T-helper 1 cell treated with Interleukin-12 subunit alpha and Interleukin-12 subunit beta and Interleukin-4 antibody, amounts not matched to agents 30 ng/mL and 1 ng/mL, for 36 hours (primary cell): ENCODE measurements around the gene ZMIZ2. TPM values are rescaled to one million over a fixed set of nuclear protein-coding genes. Genes with fewer than 3 reads are reported as not detected.
"Not testable (repeated sequence)": the region's sequence is repeated elsewhere in the genome, so short reads cannot be mapped to it uniquely, and the experiment has no call there.

Source experiments
- intact Hi-C: fragments of 100-400 bp; cut with micrococcal nuclease; formaldehyde crosslinking; loops from one replicate; pipeline ENCODE4 v1.15.1; 2024
- total RNA-seq: library from RNA; stranded (reverse); gene quantifications from 2 replicates; pipeline ENCODE4 v1.2.3, GENCODE V29; 2022

Gene ZMIZ2
- total RNA-seq, 1 donor from 2014 or later = 230 TPM

DNA sequence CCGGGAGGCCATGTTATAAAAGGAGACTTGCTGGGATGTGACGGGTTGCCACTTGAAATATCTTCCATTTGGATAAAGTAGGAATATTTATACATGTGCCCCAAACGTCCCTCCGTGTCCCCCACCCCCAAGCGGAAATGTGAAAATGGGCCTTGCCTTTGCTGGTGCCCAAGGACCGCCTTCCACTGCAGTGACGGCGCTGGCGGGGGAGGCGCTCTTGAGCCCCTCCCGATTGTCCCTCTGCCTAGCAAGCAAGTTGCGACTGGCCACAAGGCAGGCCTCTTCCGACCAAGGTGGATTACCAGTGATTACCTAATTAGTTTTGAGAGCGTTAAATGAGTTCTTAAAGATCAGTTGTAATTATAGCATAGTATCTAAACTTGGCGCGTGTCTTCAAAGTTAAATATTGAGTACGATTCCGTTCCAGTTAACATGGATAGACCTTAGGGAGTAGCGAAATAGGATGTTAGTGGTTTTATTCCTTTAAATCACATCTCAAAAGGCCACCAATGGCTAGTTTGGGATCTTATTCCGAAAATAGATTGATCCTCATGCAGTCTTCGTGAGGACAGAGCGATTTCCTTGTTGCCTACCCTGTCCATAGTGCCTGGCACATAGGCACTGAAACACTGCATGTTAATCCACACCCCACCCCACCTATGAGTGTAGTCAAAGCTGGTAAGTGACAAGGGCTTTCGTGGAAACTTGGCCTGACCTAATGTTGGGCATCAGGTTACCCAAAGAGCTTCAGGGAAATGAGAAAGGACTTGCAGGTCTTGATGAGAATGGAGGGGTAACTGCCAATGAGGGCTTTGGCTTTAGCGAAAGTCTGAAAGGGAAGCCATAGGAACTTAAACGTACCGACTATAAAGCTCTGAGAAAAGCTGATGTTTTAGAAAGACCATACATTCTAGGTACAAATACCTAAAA, 48.9 kb downstream of the ZMIZ2 start:
- intact Hi-C loops = loop anchor here (1.0 to 5.0 kb wide), 10 partner anchors 50 to 779 kb away; partner anchors contain the start of genes MYO1G and PURB

GRCh38 chr7:44798649-44799305, 50.1 kb downstream of the ZMIZ2 start:
- intact Hi-C loops = loop anchor here (5.0 kb wide), 1 partner anchor 91 kb away; no protein-coding TSS in a partner anchor

- intact Hi-C loops = loop anchor here (5.0 kb wide), 1 partner anchor 93 kb away; no protein-coding TSS in a partner anchor
These were observed 51.3 kb downstream of the ZMIZ2 start for GRCh38 chr7:44799939-44800338.

DNA sequence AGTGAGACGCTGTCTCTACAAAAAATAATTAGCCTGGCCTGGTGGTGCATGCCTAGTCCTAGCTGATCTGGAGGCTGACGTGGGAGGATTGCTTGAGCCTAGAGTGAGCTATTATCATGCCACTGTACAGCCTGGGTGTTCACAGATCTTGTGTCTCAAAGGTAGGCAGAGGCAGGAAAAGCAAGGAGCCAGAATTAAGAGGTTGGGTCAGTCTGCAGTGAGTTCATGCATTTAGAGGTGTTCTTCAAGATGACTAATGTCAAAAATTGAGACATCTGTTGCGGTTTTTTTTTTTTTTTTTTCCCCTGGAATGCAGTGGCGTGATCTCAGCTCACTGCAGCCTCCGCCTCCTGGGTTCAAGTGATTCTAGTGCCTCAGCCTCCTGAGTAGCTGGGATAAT, 53.2 kb downstream of the ZMIZ2 start:
- intact Hi-C loops = no loop called here

- intact Hi-C loops = no loop called here
These were observed 53.9 kb downstream of the ZMIZ2 start for GRCh38 chr7:44802418-44803025.

GRCh38 chr7:44803828-44804519, 55.3 kb downstream of the ZMIZ2 start:
- intact Hi-C loops = not testable (repeated sequence)

GRCh38 chr7:44805950-44806349, 57.3 kb downstream of the ZMIZ2 start:
- intact Hi-C loops = no loop called here

GRCh38 chr7:44808914-44809393, 60.3 kb downstream of the ZMIZ2 start:
- intact Hi-C loops = no loop called here

GRCh38 chr7:44811093-44811492, 62.4 kb downstream of the ZMIZ2 start:
- intact Hi-C loops = no loop called here

- intact Hi-C loops = no loop called here
These were observed 62.9 kb downstream of the ZMIZ2 start for GRCh38 chr7:44811571-44811970.

- intact Hi-C loops = no loop called here
These were observed 66.3 kb downstream of the ZMIZ2 start for GRCh38 chr7:44814919-44815318.

GRCh38 chr7:44819292-44819691, 70.6 kb downstream of the ZMIZ2 start:
- intact Hi-C loops = no loop called here

Other genes with a start within 250 kb of the ZMIZ2 start
- not detected in 2 replicates for gene NPC1L1, start 207.5 kb upstream of the ZMIZ2 start, total RNA-seq
- 89.9 and 96.1 TPM in 2 replicates for gene DDX56, start 174.9 kb upstream of the ZMIZ2 start, total RNA-seq
- 74.3 and 78.0 TPM in 2 replicates for gene TMED4, start 166.6 kb upstream of the ZMIZ2 start, total RNA-seq
- 136 and 149 TPM in 2 replicates for gene OGDH, start 142.2 kb upstream of the ZMIZ2 start, total RNA-seq
- 1,657 and 1,671 TPM in 2 replicates for gene PPIA, start 47.8 kb downstream of the ZMIZ2 start, total RNA-seq
- gene H2AZ2, start 99.2 kb downstream of the ZMIZ2 start, total RNA-seq = 257 and 263 TPM in 2 replicates
- 31.1 TPM in 2 replicates for gene PURB, start 136.7 kb downstream of the ZMIZ2 start, total RNA-seq
- gene MYO1G, start 230.2 kb downstream of the ZMIZ2 start, total RNA-seq = 398 and 403 TPM in 2 replicates